Stimulated activated naive B cell treated with anti-CD40 and anti-IgM and Interleukin-4, amounts not matched to agents 10 μg/mL and 1 μg/mL and 100 μg/mL, for 72 hours (primary cell): ENCODE measurements around the gene ASCC3.
"Not testable (repeated sequence)": the region's sequence is repeated elsewhere in the genome, so short reads cannot be mapped to it uniquely, and the experiment has no call there.

ENCODE experiments used
- ATAC-seq, 2 donors: fragments of 150-1000 bp; cut with Tn5 transposase; replicated peaks; 2 replicates each; pipeline ENCODE4 v1.10.0; 2021; ENCODE audit warnings: moderate library complexity in 1 of 2
- DNase-seq: peaks from one replicate; pipeline ENCODE4 v3.0.0; 2021
- H3K27ac Mint-ChIP-seq: one replicate; pipeline ENCODE4 v1.8.0; 2022; ENCODE audit warnings: mild to moderate bottlenecking, mixed read lengths
- H3K27me3 Mint-ChIP-seq, 2 donors: one replicate each; pipeline ENCODE4 v1.8.0; 2022; ENCODE audit warnings: mixed read lengths in 2 of 2
- H3K36me3 Mint-ChIP-seq, 2 donors: one replicate each; pipeline ENCODE4 v1.8.0; 2022; ENCODE audit warnings: mixed read lengths in 2 of 2, mild to moderate bottlenecking in 1 of 2
- H3K4me1 Mint-ChIP-seq, 2 donors: one replicate each; pipeline ENCODE4 v1.8.0; 2022; ENCODE audit warnings: mixed read lengths in 2 of 2, mild to moderate bottlenecking in 1 of 2
- H3K4me3 Mint-ChIP-seq, 2 donors: one replicate each; pipeline ENCODE4 v1.8.0; 2022; ENCODE audit warnings: mild to moderate bottlenecking in 2 of 2, mixed read lengths in 2 of 2, moderate library complexity in 1 of 2
- H3K9me3 Mint-ChIP-seq, 2 donors: one replicate each; pipeline ENCODE4 v1.8.0; 2022; ENCODE audit warnings: mixed read lengths in 2 of 2, mild to moderate bottlenecking in 1 of 2

ASCC3 gene

DNA sequence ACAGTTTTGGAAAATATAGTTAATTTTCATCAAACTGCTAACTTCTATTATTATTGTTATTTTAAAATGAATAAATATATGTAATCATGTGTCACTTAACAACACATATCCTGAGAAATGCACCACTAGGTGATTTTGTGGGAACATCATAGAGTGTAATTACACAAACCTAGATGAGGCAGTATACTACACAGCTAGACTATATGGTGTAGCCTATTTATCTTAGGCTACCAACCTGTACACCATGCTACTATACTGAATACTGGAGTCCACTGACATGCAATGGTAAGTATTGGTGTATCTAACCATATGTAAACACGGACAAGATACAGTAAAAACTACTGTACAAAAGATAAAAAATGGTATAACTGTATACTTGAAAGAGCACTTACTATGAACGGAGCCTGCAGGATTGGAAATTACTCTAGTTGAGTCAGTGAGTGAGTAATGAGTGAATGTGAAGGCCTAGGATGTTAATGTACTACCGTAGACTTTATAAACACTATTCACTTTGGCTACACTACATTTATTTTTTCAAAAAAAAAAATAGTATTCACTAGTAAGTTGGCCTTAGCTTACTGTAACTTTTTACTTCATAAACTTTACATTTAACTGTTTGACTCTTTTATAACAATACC lies 72.4 kb downstream of the ASCC3 start:
- ATAC-seq (no peak), DNase-seq (no peak)
- Mint-ChIP-seq H3K9me3 (peaks cover 0 to 2% of the 10 kb centered on the region in 2 donors), H3K4me3 (no peak overlapping the region), H3K36me3 (peaks cover 19 to 27% of the 10 kb centered on the region in 2 donors), H3K27me3 (no peaks in the 10 kb centered on the region), H3K27ac (no peak overlapping the region), H3K4me1 (peaks cover 15 to 17% of the 10 kb centered on the region in 2 donors)

DNA sequence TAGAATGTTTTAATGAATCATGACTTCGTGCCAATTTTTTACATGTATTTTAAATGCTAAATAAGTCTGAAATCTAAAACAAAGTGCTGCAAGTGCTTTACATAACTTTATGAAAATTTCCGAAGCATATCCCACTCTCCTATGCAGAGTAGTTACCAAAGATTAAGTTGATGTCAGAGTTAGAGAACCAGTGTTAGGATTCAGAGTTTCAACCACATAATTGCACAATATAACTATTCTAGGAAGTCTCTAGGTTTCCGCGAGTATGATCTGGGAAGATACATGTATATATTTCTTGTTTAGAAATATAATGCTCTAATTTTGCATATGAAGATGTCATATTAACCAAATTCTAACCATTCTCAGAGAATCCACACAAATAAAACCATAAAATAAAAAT lies 74.8 kb downstream of the ASCC3 start:
- ATAC-seq (no peak), DNase-seq (no peak)
- Mint-ChIP-seq H3K27me3 (no peaks in the 10 kb centered on the region), H3K9me3 (no peaks in the 10 kb centered on the region), H3K27ac (no peak overlapping the region), H3K4me1 (peaks cover 16 to 17% of the 10 kb centered on the region in 2 donors), H3K36me3 (peaks cover 16 to 21% of the 10 kb centered on the region in 2 donors), H3K4me3 (no peak overlapping the region)

DNA sequence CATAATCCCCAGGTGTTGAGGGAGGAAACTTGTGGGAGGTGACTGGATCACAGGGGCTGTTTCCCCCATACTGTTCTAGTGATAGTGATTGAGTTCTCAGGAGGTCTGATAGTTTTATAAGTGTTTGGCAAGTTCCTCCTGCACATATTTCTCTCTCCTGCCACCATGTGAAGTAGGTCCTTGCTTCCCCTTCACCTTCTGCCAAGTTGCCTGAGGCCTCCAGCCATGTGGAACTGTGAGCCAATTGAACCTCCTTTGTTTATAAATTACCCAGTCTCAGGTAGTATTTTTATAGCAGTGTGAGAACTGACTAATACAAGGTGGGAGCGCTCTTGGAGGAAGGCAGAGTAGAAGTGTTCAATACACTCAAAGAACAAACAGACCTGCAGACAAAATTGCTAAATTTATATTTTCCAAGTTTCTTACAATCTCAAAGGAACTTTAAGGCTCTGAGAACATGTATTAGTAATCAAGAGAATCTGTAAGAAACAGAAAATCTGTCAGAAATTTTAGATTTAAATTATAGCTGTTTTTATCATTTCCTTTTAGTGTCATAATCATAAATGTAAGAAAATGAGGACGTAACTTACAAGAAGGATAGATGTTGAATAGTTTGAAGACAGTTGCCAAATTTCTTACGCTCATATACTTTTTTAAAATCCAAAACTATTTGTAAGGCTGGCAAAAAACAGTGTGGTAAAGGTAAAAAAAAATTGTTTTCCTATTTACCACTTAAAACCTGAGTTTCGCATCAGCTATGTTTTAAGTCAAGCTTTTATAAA lies 77.7 kb downstream of the ASCC3 start:
- no peaks in the 10 kb centered on the region for H3K9me3 Mint-ChIP-seq
- no peaks in the 10 kb centered on the region for H3K27me3 Mint-ChIP-seq
- H3K4me1 Mint-ChIP-seq: peaks cover 10 to 11% of the 10 kb centered on the region in 2 donors
- DNase-seq (no peak), ATAC-seq (peak in 1 of 2 donors; percentile 14)
- H3K36me3 Mint-ChIP-seq: peaks cover 14 to 29% of the 10 kb centered on the region in 2 donors
- peak overlapping the region; percentile 9 for H3K27ac Mint-ChIP-seq
- no peak overlapping the region for H3K4me3 Mint-ChIP-seq

DNA sequence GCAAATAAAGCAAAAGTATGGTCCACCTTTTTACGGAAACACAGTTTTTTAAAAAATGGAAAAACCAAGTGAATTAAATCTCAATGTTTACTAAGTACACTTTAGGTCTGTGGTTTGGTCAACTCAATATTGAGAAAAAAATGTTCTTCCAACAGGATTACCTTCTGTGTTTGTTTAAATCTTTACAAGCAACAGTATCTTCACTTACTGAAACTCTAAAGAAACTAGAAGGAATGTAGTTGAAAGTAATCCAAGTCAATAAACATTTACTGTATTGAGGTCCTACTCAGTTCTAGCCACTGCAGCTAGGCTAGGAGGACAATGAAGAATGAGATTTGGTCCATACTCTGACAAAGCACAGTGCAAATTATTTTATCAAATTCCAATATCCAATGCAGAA lies 80.1 kb downstream of the ASCC3 start:
- DNase-seq (no peak), ATAC-seq (no peak)
- H3K4me3 Mint-ChIP-seq: no peak overlapping the region
- no peaks in the 10 kb centered on the region for H3K27me3 Mint-ChIP-seq
- H3K36me3 Mint-ChIP-seq: peaks cover 14 to 29% of the 10 kb centered on the region in 2 donors
- H3K4me1 Mint-ChIP-seq: peaks cover 11 to 12% of the 10 kb centered on the region in 2 donors
- no peaks in the 10 kb centered on the region for H3K9me3 Mint-ChIP-seq
- H3K27ac Mint-ChIP-seq: no peak overlapping the region

DNA sequence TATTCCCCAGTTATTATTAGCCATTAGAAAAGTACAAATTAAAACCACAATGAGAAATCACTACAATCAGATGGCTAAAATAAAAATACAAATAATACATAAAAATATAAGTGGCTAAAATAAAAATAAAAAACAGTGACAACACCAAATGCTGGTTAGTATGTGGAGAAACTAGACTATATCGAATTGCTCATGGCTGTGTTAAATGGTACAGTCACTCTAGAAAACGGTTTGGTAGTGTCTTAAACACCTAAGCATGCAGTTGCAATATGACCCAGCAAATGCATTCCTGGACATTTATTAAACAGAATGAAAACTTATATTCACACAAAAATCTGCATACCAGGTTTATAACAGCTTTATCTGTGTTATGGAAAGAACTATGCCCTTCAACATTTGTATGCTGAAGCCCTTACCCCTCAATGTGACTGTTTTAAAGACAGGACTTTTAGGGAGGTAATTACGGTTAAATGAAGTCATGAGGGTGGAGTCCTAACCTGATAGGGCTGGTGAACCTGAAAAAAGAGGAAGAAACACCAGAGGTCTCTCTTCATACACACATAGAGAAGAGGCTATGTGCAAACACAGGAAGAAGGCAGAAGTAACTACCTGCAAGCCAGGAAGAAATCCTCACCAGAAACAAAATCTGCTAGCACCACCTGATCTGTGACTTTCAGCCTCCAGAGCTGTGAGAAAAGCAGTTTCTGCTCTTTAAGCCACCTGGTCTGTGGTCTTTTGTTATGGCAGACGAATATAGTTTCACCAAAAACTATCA lies 84.9 kb downstream of the ASCC3 start:
- H3K4me3 Mint-ChIP-seq: no peak overlapping the region
- peak; percentile 88 to 94 for ATAC-seq
- H3K27ac Mint-ChIP-seq: no peak overlapping the region

DNA sequence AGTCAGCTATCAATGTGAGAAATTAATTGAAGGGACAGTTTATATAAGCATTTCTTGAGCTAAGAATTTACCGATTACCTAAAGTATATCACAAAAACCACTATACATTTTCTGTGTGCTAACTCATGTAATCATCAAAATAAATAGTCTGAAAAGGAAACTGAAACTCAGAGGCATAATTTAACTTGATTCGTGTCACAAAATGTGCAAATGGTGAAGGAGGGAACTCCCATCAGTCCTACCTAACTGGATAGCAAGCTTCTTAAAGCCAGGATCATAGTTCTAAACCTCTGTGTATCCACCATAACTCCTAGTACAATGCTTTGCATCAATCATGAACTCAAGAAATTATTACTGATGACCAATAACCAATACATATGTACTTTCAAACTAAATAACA lies 91.0 kb downstream of the ASCC3 start:
- ATAC-seq (no peak), DNase-seq (no peak)
- no peak overlapping the region for H3K27ac Mint-ChIP-seq
- no peaks in the 10 kb centered on the region for H3K27me3 Mint-ChIP-seq
- H3K36me3 Mint-ChIP-seq: peaks cover 7 to 30% of the 10 kb centered on the region in 2 donors
- no peaks in the 10 kb centered on the region for H3K4me1 Mint-ChIP-seq
- no peak overlapping the region for H3K4me3 Mint-ChIP-seq
- no peaks in the 10 kb centered on the region for H3K9me3 Mint-ChIP-seq

More for the DNA sequence above, 84.9 kb downstream of the ASCC3 start:
- H3K4me1 Mint-ChIP-seq: peaks cover 0 to 2% of the 10 kb centered on the region in 2 donors
- no peaks in the 10 kb centered on the region for H3K9me3 Mint-ChIP-seq
- no peak for DNase-seq
- H3K27me3 Mint-ChIP-seq: no peaks in the 10 kb centered on the region
- peaks cover 7 to 30% of the 10 kb centered on the region in 2 donors for H3K36me3 Mint-ChIP-seq

DNA sequence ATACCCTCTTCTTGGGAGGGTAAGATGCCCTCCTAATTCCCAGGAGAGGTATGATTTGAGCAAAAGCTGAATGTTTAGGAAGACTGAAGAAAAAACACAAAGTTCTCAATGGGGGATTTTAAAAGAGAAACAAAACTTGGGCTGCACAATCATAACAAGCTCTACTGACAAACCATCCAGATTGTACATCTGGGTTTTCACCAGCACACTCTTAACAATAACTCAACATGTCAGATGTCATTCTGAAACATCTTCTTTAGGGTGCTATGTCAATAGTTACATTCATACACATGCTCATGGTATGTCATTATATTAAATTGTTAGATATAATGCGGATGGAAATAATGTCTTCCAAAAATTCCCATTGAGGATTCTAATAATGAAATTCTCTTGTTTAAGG lies 95.1 kb downstream of the ASCC3 start:
- ATAC-seq (no peak), DNase-seq (no peak)
- peaks cover 9 to 21% of the 10 kb centered on the region in 2 donors for H3K36me3 Mint-ChIP-seq
- H3K27ac Mint-ChIP-seq: no peak overlapping the region
- no peaks in the 10 kb centered on the region for H3K4me1 Mint-ChIP-seq
- H3K27me3 Mint-ChIP-seq: no peaks in the 10 kb centered on the region
- H3K9me3 Mint-ChIP-seq: no peaks in the 10 kb centered on the region
- no peak overlapping the region for H3K4me3 Mint-ChIP-seq

DNA sequence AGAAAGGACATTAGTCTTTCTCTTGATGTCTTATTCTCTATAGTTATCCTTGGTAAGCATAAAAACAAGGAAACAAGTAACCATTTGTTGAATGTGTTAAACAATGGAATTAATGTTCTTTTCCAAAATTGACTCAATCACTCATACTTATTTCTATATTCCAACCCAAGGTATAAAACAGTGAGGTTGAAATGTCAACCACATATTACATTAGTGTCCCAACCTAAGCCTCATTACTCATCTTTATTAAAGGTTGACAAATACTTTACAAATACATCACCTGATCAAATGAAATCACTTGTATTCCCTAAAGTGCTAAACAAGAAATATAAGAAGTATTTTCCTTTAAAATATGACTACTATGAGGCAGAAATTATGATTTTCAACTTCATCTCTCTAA lies 100.5 kb downstream of the ASCC3 start:
- DNase-seq (no peak), ATAC-seq (no peak)
- no peaks in the 10 kb centered on the region for H3K27me3 Mint-ChIP-seq
- H3K9me3 Mint-ChIP-seq: no peaks in the 10 kb centered on the region
- peaks cover 10 to 14% of the 10 kb centered on the region in 2 donors for H3K36me3 Mint-ChIP-seq
- no peak overlapping the region for H3K27ac Mint-ChIP-seq
- H3K4me3 Mint-ChIP-seq: no peak overlapping the region
- no peaks in the 10 kb centered on the region for H3K4me1 Mint-ChIP-seq

DNA sequence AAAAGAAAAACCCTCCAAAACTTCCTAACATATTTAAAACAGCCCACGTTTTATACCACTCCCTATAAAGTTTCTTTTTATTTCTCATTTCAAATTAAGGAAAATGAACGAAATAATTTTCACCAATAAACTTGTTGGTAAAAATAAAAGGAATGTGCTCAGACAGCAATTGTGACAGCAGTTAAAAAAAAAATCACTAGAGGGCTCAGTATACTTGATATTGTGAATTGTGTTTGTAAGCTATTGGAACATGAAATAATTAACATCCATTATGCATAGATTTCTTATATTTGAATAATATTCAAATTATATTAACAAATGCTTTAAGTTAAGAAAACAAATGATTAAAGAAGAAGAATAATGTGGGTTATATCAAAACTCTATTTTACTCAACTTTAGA lies 105.5 kb downstream of the ASCC3 start:
- no peaks in the 10 kb centered on the region for H3K27me3 Mint-ChIP-seq
- H3K9me3 Mint-ChIP-seq: no peaks in the 10 kb centered on the region
- ATAC-seq (no peak), DNase-seq (no peak)
- no peaks in the 10 kb centered on the region for H3K4me1 Mint-ChIP-seq
- no peak overlapping the region for H3K4me3 Mint-ChIP-seq
- peaks cover 8 to 19% of the 10 kb centered on the region in 2 donors for H3K36me3 Mint-ChIP-seq
- no peak overlapping the region for H3K27ac Mint-ChIP-seq

DNA sequence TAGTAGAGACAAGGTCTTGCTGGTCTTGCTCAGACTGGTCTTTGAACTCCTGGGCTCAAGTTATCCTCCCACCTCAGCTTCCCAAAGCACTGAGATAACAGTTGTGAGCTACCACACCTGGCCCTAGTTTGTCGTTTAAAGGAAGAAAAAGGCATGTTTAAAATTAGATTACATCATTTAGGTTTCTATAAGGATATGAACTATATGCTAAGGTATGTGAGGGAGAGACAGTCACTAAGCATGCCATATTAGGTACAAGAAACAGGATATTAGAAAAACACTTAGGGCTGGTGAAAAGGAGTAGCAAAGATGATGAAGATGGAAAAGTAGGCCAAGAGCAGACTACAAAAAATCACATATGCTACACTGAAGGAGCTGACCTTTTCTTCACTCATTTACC lies 106.4 kb downstream of the ASCC3 start:
- Mint-ChIP-seq H3K9me3 (no peaks in the 10 kb centered on the region), H3K4me3 (no peak overlapping the region), H3K36me3 (peaks cover 8 to 23% of the 10 kb centered on the region in 2 donors), H3K27me3 (no peaks in the 10 kb centered on the region), H3K4me1 (no peaks in the 10 kb centered on the region), H3K27ac (no peak overlapping the region)
- no peak for ATAC-seq
- DNase-seq: no peak

DNA sequence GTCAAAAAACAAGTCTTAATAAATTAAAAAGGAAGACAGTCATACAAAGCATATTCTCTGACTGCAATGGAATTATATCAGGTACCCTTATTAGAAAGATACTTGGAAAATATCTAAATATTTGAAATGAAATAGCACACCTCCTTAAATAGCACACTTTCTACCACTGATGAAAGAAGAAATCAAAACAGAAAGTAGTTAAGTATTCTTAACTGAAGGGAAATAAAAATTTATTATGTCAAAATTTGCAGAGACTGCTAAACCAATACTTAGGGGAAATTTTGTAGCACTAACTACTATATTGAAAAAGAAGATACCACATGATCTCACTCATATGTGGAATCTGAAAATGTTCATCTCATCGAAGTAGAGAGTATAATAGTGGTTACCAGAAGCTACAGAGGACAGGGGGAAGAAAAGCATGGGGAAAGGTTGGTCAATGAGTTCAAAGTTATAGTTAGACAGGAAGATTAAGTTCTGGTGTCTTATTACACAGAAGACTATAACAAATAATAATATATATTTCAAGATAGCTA lies 112.2 kb downstream of the ASCC3 start:
- Mint-ChIP-seq H3K4me1 (peaks cover 0 to 5% of the 10 kb centered on the region in 2 donors), H3K4me3 (no peak overlapping the region), H3K36me3 (peaks cover 23 to 29% of the 10 kb centered on the region in 2 donors), H3K27me3 (no peaks in the 10 kb centered on the region), H3K9me3 (peaks cover 9 to 15% of the 10 kb centered on the region in 2 donors), H3K27ac (no peak overlapping the region)
- DNase-seq: no peak
- ATAC-seq: no peak

DNA sequence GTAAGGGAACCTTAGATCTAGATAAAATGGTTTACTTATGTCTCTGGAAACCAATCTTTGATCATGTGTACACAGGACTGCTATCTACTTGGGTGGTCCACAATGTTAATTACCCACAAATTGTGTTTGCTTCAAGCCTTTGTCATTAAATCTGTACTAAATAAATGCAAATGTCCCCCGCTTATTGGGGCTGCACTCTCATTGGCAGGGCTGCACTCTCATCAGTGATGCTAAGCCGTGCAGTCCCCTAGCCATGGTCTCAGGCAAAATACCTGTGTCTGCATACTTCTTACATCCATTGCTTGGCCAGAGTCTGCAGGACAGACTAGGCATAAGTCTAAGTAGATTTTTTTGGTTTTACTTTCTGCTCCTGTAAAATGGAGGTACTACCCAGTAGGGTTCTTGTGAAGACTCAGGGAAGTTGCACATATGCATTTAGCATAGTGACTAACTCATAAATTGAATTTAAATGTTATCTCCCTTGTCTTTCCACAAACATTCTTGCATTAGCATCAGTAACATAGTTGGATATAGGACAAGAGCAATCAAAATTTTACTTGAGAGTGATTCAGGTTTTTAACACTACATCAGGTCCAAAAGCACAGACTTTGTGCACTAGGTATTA lies 117.4 kb downstream of the ASCC3 start:
- DNase-seq: no peak
- ATAC-seq: no peak
- no peaks in the 10 kb centered on the region for H3K27me3 Mint-ChIP-seq
- H3K4me3 Mint-ChIP-seq: no peak overlapping the region
- peaks cover 16 to 24% of the 10 kb centered on the region in 2 donors for H3K9me3 Mint-ChIP-seq
- H3K27ac Mint-ChIP-seq: no peak overlapping the region
- H3K4me1 Mint-ChIP-seq: peaks cover 0 to under 1% of the 10 kb centered on the region in 2 donors
- H3K36me3 Mint-ChIP-seq: peaks cover 61 to 71% of the 10 kb centered on the region in 2 donors

DNA sequence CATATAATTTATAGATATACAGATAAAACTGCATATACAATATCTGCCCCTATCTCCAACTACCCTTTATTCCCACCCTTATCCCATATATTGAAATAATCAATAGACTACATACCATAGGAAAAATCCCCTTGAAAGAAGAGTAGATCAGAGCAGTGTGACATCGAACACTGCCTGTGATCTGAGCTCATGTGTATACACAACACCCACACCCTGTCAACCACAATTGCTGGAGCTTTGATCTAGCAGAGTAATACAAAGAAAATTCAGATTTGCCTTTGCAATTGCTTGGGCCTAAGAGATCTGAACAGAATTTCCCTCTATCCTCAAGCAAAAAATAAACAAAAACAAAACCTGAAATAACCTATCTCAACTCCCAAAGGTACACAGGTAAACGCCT lies 119.3 kb downstream of the ASCC3 start:
- Mint-ChIP-seq H3K9me3 (peaks cover 16 to 24% of the 10 kb centered on the region in 2 donors), H3K27me3 (no peaks in the 10 kb centered on the region), H3K27ac (no peak overlapping the region), H3K36me3 (peaks cover 70 to 82% of the 10 kb centered on the region in 2 donors), H3K4me1 (no peaks in the 10 kb centered on the region), H3K4me3 (no peak overlapping the region)
- no peak for DNase-seq
- ATAC-seq: no peak

DNA sequence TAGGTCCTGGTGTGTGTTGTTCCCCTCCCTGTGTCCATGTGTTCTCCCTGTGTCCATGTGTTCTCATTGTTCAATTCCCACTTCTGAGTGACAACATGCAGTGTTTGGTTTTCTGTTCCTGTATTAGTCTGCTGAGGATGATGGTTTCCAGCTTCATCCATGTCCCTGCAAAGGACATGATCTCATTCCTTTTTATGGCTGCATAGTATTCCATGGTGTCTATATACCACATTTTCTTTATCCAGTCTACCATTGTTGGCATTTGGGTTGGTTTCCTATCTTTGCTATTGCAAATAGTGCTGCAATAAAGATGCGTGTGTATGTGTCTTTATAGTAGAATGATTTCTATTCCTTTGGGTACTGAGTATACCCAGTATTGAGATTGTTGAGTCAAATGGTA lies 122.7 kb downstream of the ASCC3 start:
- not testable (repeated sequence) for H3K27me3 Mint-ChIP-seq, ATAC-seq, H3K27ac Mint-ChIP-seq, H3K4me3 Mint-ChIP-seq, H3K4me1 Mint-ChIP-seq, H3K9me3 Mint-ChIP-seq, DNase-seq
- H3K36me3 Mint-ChIP-seq: peaks cover 58 to 66% of the 10 kb centered on the region in 2 donors
